GM12874 (cell line): ENCODE measurements around the gene TSPAN1.

Source experiments
- CTCF ChIP-seq: IDR thresholded peaks from 2 replicates; pipeline ENCODE4 v1.5.1; 2011; ENCODE audit warnings: low read depth, mild to moderate bottlenecking, control low read depth, low read length, moderate library complexity; ENCODE audit not compliant: insufficient read depth

The TSPAN1 gene

GRCh38 chr1:46224966-46225365 lies 50.1 kb downstream of the TSPAN1 start:
- no peak for TF ChIP-seq CTCF
